Activated T-cell treated with anti-CD3 and anti-CD28 coated beads, Interleukin-2, amount 50 U/mL, for 4 hours (primary cell): ENCODE results near the gene FOXG1. TPM values are rescaled to one million over a fixed set of nuclear protein-coding genes. Genes with fewer than 3 reads are reported as not detected.

Experiments
- ATAC-seq, 2 donors: fragments of 200-7000 bp; cut with Tn5 transposase; one replicate each; pipeline ENCODE4 v1.10.0; 2021
- DNase-seq: peaks from one replicate; pipeline ENCODE4 v3.0.0-alpha.2; 2020
- H3K27me3 Mint-ChIP-seq: one replicate; pipeline ENCODE4 v1.8.0; 2021; ENCODE audit warnings: low read depth, mixed read lengths
- H3K36me3 Mint-ChIP-seq: one replicate; pipeline ENCODE4 v1.8.0; 2022; ENCODE audit warnings: mixed read lengths; ENCODE audit not compliant: insufficient read depth
- H3K4me1 Mint-ChIP-seq: one replicate; pipeline ENCODE4 v1.8.0; 2021; ENCODE audit warnings: low read depth, mixed read lengths
- H3K4me3 Mint-ChIP-seq: one replicate; pipeline ENCODE4 v1.8.0; 2021; ENCODE audit warnings: mild to moderate bottlenecking, moderate library complexity, mixed read lengths
- H3K9me3 Mint-ChIP-seq: one replicate; pipeline ENCODE4 v1.8.0; 2021; ENCODE audit warnings: mixed read lengths
- total RNA-seq, 3 donors: library from RNA; stranded (reverse); gene quantifications; one replicate each; pipeline ENCODE4 v1.2.1, GENCODE V29; 2021

The FOXG1 gene
- total RNA-seq, 3 donors from 2014 or later, result not detected

GRCh38 chr14:28757786-28758185 lies 8.8 kb upstream of the FOXG1 start:
- H3K4me3 Mint-ChIP-seq, result no peak overlapping the region
- H3K27me3 Mint-ChIP-seq, result peaks cover 75% of the 10 kb centered on the region
- ATAC-seq (no peak), DNase-seq (no peak)
- H3K9me3 Mint-ChIP-seq, result peaks cover 6% of the 10 kb centered on the region
- H3K36me3 Mint-ChIP-seq, result no peaks in the 10 kb centered on the region
- H3K4me1 Mint-ChIP-seq, result no peaks in the 10 kb centered on the region

DNA sequence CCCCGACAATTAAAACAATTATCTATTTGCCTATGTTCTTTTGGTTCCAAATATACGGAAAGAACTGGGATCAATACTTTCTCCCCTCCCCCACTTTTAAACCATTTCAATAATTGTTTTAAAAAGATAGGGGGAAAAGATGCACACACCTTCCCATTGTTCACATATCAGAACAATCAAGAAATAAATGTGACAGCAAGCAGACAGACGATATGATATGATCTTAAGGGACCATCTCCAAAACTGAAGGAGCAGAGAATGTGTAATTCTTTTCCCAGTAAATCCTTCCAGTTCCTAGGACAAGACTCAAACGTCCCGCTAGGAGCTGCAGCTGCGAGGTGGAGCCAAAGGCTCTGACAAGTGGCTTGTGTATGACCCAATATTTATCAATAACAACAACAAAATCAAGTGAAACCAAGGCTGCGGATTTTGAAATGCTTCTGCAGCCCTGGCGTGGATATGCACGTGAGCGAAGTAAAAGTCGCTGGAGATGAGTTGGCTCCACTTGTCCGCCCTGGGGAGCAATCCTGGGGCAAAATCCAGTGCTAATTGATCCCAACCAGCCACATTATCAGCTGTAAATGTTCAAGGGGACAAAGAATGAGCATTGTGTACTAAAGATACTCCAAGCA lies 8.2 kb upstream of the FOXG1 start:
- Mint-ChIP-seq H3K27me3 (peaks cover 77% of the 10 kb centered on the region), H3K36me3 (no peaks in the 10 kb centered on the region), H3K4me1 (no peaks in the 10 kb centered on the region), H3K9me3 (peaks cover 4% of the 10 kb centered on the region), H3K4me3 (no peak overlapping the region)
- ATAC-seq (no peak), DNase-seq (no peak)

DNA sequence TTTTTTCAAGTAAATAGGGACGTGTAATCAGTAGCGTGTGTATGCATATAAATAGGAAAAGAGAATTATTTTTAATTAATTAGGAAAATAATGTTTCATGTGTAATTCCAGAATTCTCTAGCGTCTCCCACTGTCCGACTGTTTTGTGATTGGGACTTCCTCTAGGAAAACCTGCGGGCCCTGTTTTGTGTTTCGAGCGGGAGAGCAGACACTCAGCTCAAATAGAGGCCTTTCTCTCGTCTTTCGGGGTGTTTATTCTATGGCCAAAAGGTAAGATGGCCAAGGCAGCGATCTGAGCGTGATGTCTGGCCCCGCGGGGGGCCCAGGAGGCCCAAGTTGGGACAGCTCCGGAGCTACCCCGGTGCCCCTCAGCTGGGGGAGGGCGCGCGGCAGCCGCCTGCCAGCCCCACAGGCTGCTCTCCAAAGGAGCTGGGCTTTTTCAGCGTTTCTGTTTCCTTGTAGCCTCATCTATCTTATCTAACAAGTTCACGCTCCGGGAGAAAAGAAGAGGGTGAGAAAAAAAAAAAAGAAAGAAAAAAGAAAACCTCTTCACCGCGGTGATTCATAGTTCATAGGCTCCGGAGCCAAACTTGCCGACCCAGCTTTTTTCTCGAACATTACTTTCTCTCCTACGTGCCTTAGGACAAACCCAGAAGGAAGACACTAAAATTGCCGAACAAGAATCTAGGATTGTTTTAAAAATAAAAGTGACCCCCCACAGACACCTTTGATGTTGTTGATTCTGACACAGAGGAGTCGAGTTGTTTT lies 7.5 kb upstream of the FOXG1 start:
- H3K4me1 Mint-ChIP-seq, result no peaks in the 10 kb centered on the region
- H3K4me3 Mint-ChIP-seq, result no peak overlapping the region
- no peaks in the 10 kb centered on the region for H3K36me3 Mint-ChIP-seq

GRCh38 chr14:28759653-28760313 lies 6.8 kb upstream of the FOXG1 start:
- Mint-ChIP-seq H3K36me3 (no peaks in the 10 kb centered on the region), H3K4me3 (no peak overlapping the region), H3K4me1 (no peaks in the 10 kb centered on the region), H3K9me3 (peaks cover 4% of the 10 kb centered on the region), H3K27me3 (peaks cover 84% of the 10 kb centered on the region)
- DNase-seq, result no peak
- no peak for ATAC-seq

More for the DNA sequence above, 7.5 kb upstream of the FOXG1 start:
- no peak for DNase-seq
- Mint-ChIP-seq H3K27me3 (peaks cover 80% of the 10 kb centered on the region), H3K9me3 (peaks cover 4% of the 10 kb centered on the region)
- no peak for ATAC-seq

DNA sequence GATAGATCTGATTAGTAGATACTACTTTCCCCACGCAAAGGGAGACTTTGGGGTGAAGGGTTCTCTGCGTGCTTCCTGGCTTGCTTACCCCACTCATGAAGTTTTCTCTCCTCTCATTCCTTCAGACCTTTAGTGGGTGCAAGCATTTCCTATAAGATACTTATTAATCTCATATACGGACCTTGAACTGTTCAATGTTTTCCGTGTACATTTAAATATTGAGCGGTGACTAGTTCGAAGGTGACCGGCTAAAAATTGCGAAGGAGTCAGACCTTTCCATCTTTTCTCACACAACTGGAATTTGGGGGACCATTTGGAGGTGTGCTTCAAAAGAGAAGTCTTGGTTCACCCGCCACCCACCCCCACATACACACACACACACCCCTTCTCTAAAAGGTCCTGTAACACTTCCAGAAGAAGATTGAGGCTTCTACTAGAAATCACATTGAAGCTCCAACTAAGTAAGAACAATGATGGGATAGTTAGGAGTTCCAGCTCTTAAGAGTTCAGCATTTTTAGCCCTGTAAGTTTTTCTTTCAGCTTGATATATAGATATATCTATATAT lies 6.1 kb upstream of the FOXG1 start:
- H3K9me3 Mint-ChIP-seq, result peaks cover 4% of the 10 kb centered on the region
- no peak overlapping the region for H3K4me3 Mint-ChIP-seq
- peaks cover 2% of the 10 kb centered on the region for H3K4me1 Mint-ChIP-seq
- ATAC-seq (no peak), DNase-seq (no peak)
- peaks cover 85% of the 10 kb centered on the region for H3K27me3 Mint-ChIP-seq
- H3K36me3 Mint-ChIP-seq, result no peaks in the 10 kb centered on the region

GRCh38 chr14:28761438-28762291 lies 4.9 kb upstream of the FOXG1 start:
- Mint-ChIP-seq H3K4me3 (no peak overlapping the region), H3K4me1 (peaks cover 5% of the 10 kb centered on the region), H3K9me3 (peaks cover 4% of the 10 kb centered on the region), H3K27me3 (peaks cover 80% of the 10 kb centered on the region), H3K36me3 (peaks cover 2% of the 10 kb centered on the region)
- no peak for ATAC-seq
- no peak for DNase-seq

DNA sequence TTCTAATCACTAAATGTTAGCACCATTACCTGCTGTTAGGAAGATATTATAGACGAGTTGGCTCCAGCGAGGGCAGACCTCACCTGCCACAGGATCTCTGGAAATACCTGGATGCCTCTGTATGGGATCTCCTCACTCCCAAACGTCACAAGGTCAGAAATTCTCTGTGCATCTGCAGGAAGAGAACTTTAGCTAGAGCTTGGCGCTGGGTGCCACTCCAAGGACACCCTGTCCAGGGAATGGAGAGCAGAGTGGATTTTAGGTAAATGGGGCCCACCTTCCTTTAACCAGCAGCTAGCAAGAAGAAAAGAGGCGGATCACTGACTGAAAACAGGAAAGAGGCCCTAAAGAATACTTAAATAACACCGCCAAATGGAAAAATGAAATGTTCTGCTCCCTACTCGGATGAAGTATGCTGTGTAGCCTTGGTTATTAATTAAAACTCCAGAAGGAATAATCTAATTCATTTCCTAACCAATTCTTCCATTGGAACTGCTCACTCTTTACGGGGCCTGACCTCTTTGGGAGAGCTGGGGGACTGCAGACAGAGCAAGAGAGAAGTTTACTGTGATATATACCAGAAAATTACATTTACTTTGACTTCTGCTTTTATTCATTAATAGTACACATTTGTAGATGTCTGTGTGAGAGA lies 4.2 kb upstream of the FOXG1 start:
- H3K4me3 Mint-ChIP-seq, result no peak overlapping the region
- DNase-seq (no peak), ATAC-seq (no peak)
- peaks cover 4% of the 10 kb centered on the region for H3K9me3 Mint-ChIP-seq
- peaks cover 5% of the 10 kb centered on the region for H3K4me1 Mint-ChIP-seq
- peaks cover 2% of the 10 kb centered on the region for H3K36me3 Mint-ChIP-seq
- H3K27me3 Mint-ChIP-seq, result peaks cover 75% of the 10 kb centered on the region

DNA sequence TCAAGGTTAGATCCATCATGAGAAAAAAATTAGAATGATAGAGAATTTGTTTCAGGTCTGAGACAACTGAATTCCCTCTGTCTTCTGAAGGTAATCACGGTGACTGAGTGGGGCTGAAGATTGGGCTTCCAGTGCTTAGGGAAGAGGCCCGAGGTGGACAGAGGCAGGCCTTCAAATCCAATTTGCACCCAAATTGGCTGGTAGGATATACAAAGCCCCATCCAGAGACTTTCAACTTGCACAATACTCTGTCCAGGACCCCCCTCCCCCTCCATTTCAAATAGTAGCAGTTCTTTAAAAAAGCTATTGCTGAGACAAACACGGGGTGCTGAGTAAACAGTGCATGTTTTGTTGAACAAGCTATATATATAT lies 3.6 kb upstream of the FOXG1 start:
- DNase-seq, result no peak
- H3K4me1 Mint-ChIP-seq, result peaks cover 5% of the 10 kb centered on the region
- H3K27me3 Mint-ChIP-seq, result peaks cover 75% of the 10 kb centered on the region
- ATAC-seq, result no peak
- peaks cover 2% of the 10 kb centered on the region for H3K36me3 Mint-ChIP-seq
- no peak overlapping the region for H3K4me3 Mint-ChIP-seq
- peaks cover 4% of the 10 kb centered on the region for H3K9me3 Mint-ChIP-seq

DNA sequence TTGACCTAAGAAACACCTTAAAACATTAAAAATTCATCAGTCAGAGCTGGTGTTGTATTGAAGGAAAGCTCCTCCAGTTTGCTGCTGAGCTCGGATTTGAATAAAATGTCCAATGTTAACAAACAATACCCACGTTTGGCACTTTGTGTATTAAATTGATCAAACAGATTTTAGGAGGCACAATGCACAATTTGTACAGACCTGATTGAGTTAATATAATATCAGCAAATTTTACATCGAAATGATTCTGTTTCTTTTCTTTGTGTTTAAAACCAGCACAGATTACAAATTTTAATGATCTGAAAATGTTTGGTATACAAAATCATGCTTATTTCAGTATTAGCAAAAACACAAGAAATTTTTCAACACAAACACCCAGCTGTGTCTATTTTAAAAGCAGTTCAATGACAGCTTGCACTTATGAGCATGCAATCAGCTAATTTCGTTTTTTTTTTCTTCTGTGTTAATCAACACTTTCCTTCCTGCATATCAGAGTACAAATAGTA lies 2.8 kb upstream of the FOXG1 start:
- H3K4me3 Mint-ChIP-seq, result no peak overlapping the region
- peaks cover 7% of the 10 kb centered on the region for H3K4me1 Mint-ChIP-seq
- H3K27me3 Mint-ChIP-seq, result peaks cover 76% of the 10 kb centered on the region
- no peak for DNase-seq
- H3K9me3 Mint-ChIP-seq, result peaks cover 4% of the 10 kb centered on the region
- peaks cover 2% of the 10 kb centered on the region for H3K36me3 Mint-ChIP-seq
- no peak for ATAC-seq

GRCh38 chr14:28764257-28765160 lies 2.1 kb upstream of the FOXG1 start:
- peaks cover 7% of the 10 kb centered on the region for H3K4me1 Mint-ChIP-seq
- DNase-seq, result no peak
- H3K36me3 Mint-ChIP-seq, result peaks cover 2% of the 10 kb centered on the region
- ATAC-seq, result no peak
- peaks cover 2% of the 10 kb centered on the region for H3K9me3 Mint-ChIP-seq
- H3K4me3 Mint-ChIP-seq, result no peak overlapping the region
- H3K27me3 Mint-ChIP-seq, result peaks cover 74% of the 10 kb centered on the region

- ATAC-seq (no peak), DNase-seq (no peak)
- Mint-ChIP-seq H3K27me3 (peaks cover 66% of the 10 kb centered on the region), H3K9me3 (no peaks in the 10 kb centered on the region), H3K4me1 (peaks cover 7% of the 10 kb centered on the region), H3K4me3 (no peak overlapping the region), H3K36me3 (peaks cover 2% of the 10 kb centered on the region)
Measured at GRCh38 chr14:28765169-28765830, 1.3 kb upstream of the FOXG1 start.

DNA sequence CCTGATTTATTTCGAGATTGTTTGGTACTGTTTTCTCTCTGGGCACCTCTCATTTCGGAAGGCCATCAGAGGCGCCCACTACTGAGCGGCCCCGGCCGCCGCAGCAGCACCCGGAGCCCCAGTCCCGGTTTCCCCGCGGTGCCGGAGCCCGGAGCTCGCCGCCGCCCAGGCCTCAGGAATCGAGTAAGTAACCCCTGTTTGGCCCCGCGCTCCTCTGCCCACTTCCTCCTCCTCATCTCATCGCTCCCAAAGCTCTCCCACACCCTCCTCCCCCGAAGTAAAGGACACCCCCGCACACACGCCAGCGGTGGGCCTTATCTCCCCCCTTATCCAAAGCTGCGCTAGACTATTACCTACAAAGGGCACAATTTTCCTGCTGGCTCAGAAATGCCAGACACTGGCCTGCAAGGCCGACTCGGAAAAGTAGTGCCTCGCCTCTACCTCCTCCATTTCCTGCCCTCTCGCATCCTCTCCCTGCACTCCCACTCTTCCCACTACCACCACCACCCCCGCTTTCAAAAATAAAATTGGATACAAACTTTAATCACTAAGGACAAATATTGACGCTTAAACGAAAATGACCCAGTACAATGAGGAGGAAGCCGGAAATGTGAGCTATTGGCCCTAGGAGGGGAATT lies 637 bp upstream of the FOXG1 start:
- Mint-ChIP-seq H3K4me1 (peaks cover 7% of the 10 kb centered on the region), H3K27me3 (peaks cover 66% of the 10 kb centered on the region), H3K36me3 (peaks cover 2% of the 10 kb centered on the region), H3K4me3 (peak overlapping the region; percentile 64), H3K9me3 (no peaks in the 10 kb centered on the region)
- DNase-seq (no peak), ATAC-seq (no peak)
